SK-N-MC (cell line): ENCODE measurements around the gene FAM89B.

ENCODE experiments used
- DNase-seq: peaks from one replicate; pipeline ENCODE4 v3.0.0-alpha.2; 2011; ENCODE audit warnings: low read depth, low spot score
- H3K27ac ChIP-seq: fragments of 200-600 bp; sonication (generic); 2 replicates; pipeline ENCODE4 v1.5.1; 2016; ENCODE audit warnings: mixed run types
- H3K36me3 ChIP-seq: fragments of 200-600 bp; sonication (generic); 2 replicates; pipeline ENCODE4 v1.6.1; 2017; ENCODE audit warnings: antibody characterized with exemption, low read length, mixed read lengths; ENCODE audit not compliant: insufficient read depth
- H3K4me3 ChIP-seq: fragments of 200-600 bp; sonication (generic); 2 replicates; pipeline ENCODE4 v1.5.1; 2016
- H3K9ac ChIP-seq: fragments of 200-600 bp; sonication (generic); 2 replicates; pipeline ENCODE4 v1.8.0; 2017; ENCODE audit warnings: mixed run types, mixed read lengths; ENCODE audit not compliant: insufficient read length
- H3K9me3 ChIP-seq: fragments of 200-600 bp; sonication (generic); 2 replicates; pipeline ENCODE4 v1.6.1; 2017; ENCODE audit warnings: low read depth, mild to moderate bottlenecking, antibody characterized with exemption, low read length, moderate library complexity, mixed read lengths
- EZH2 ChIP-seq: fragments of 200-600 bp; sonication (generic); IDR thresholded peaks from one replicate; pipeline ENCODE4 v1.6.1; 2017; ENCODE audit warnings: antibody characterized with exemption
- FOXP2 ChIP-seq: optimal IDR thresholded peaks from 2 replicates; pipeline ENCODE3; 2011; ENCODE audit warnings: mild to moderate bottlenecking, moderate library complexity; ENCODE audit not compliant: insufficient read depth; ENCODE audit errors: extremely low read length, control extremely low read depth
- POLR2AphosphoS5 ChIP-seq: IDR thresholded peaks from 2 replicates; pipeline ENCODE4 v1.6.1; 2012; ENCODE audit warnings: mild to moderate bottlenecking, low read depth, low read length, borderline replicate concordance

Gene FAM89B

DNA sequence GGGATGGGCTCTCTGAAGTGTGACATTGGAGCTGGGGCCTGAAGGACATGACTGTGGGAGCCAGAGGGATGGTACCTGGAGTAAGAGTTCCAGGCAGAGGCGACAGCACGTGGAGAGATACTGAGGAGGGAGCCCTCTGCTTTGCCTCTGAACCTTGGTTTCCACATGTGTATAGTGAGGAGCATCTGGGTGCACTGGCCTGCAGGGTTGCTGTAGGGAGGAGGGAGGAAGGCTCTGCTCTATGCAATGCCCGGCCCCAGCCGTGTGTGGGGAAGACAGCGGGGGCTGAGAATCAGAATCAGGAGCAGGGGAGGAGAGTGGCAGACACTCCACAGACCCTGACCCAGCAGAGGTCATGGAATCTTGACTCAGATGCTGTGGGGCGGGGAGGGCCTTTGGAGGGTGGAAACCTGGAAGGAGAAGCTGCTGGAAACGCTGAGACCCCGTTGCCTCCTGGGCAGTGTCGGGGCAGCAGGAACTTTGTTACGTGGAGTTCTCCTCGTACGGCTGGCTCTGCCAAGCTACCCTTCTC, 43.5 kb upstream of the FAM89B start:
- Histone ChIP-seq H3K4me3 (no peak overlapping the region), H3K9me3 (no peaks in the 10 kb centered on the region), H3K27ac (no peak overlapping the region), H3K36me3 (peaks cover 8% of the 10 kb centered on the region; the same call in 1 of the 2 replicates), H3K9ac (no peak overlapping the region)
- no peak for TF ChIP-seq EZH2
- TF ChIP-seq FOXP2: no peak
- no peak for TF ChIP-seq POLR2AphosphoS5
- no peak for DNase-seq

DNA sequence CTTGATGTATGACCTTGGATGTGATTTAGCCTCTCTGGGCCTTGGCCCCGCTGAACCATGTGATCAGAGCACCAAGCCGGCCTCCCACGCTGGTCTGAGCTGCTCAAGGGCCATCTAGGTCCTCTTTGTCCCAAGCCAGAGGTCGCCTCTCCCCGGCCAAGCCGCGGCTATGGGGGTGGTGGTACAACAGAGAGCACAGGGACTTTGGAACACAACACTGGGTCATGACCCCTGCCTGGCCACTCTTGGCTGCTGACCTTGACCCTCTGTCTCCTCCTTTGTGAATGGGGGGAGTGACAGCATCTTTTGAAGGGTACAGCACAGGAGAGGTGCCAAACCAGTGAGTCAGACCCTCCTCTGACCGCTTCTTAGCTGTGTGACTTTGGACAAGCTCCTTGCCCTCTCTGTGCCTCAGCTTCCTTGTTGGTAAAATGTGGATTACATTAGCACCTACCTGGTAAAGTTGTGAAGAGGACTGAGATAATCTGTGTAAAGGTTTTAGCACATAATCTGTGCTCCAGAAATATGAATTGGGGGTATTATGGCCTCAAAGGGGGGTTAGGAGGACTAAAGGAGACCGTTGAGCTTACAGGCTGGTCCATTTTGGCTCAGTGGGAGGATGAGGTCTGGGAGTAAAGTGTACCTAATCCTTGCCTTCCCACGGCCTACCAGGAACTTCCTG, 42.7 kb upstream of the FAM89B start:
- H3K27ac ChIP-seq: no peak overlapping the region
- peaks cover 8% of the 10 kb centered on the region; the same call in 1 of the 2 replicates for H3K36me3 ChIP-seq
- H3K4me3 ChIP-seq: no peak overlapping the region
- TF ChIP-seq EZH2 (no peak), POLR2AphosphoS5 (no peak), FOXP2 (no peak)
- H3K9ac ChIP-seq: no peak overlapping the region
- H3K9me3 ChIP-seq: no peaks in the 10 kb centered on the region
- DNase-seq: no peak

DNA sequence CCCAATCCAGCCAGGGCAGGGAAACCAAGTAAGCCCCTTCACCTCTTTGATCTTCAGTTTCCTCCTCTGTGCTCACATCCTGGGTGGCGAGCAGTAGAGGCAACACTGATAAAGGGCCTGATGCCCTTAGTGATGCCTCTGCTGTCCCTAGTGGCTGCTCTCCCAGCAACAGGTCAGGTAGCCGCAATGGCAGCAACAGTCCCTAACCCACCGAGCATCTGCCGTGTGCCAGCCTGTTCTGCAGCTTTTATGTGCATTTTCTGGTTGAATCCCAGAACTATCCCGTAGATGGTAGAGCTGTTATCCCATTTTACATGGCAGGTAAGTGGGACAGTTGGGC, 42.2 kb upstream of the FAM89B start:
- no peaks in the 10 kb centered on the region for H3K9me3 ChIP-seq
- H3K9ac ChIP-seq: no peak overlapping the region
- TF ChIP-seq POLR2AphosphoS5 (no peak), EZH2 (no peak), FOXP2 (no peak)
- no peak for DNase-seq
- H3K4me3 ChIP-seq: no peak overlapping the region
- H3K36me3 ChIP-seq: peaks cover 8% of the 10 kb centered on the region; the same call in 1 of the 2 replicates
- H3K27ac ChIP-seq: no peak overlapping the region

DNA sequence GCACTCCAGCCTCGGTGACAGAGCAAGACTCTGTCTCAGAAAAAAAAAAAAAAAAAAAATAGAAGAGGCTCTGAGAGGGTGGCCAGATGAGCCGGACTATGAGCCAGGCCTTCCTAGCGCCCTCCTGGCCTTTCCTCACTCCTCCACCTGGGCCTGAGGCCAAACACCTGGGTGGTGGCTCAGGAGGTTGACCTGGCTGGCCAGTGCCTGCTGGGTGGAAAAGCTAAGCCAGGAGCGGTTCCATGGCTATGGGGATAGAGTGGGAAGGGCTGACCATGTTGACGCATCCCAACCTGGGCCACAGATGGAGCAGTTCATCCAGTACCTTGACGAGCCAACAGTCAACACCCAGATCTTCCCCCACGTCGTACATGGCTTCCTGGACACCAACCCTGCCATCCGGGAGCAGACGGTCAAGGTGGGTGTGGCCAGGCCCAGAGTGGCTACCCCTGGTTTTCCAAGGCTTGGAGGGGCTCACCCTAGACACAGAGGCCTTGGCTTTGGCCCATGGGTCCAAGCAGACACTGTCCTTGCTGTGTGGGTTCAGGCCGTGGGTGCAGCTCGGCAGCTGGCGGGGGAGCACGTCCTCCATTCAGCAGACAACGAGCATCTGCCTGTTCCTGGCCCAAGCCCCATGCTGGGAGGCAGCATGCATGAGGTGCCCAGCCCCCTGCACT, 39.8 kb upstream of the FAM89B start:
- no peak overlapping the region for H3K27ac ChIP-seq
- peaks cover 3% of the 10 kb centered on the region; the same call in 1 of the 2 replicates for H3K36me3 ChIP-seq
- no peaks in the 10 kb centered on the region for H3K9me3 ChIP-seq
- no peak overlapping the region for H3K4me3 ChIP-seq
- no peak for TF ChIP-seq POLR2AphosphoS5
- no peak for TF ChIP-seq EZH2
- no peak for TF ChIP-seq FOXP2
- DNase-seq: no peak
- no peak overlapping the region for H3K9ac ChIP-seq

DNA sequence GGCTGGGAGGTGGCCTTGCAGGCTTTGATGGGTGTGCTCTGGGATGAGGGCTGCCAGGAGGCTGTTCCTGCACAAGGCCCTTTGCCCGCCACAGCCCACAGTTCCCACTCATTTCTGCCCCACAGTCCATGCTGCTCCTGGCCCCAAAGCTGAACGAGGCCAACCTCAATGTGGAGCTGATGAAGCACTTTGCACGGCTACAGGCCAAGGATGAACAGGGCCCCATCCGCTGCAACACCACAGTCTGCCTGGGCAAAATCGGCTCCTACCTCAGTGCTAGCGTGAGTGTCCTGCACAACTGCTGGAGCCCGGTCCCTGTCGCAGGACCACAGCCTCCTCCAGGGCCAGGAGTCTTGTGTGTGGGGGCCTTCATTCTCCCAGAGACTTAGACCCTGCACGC, 37.2 kb upstream of the FAM89B start:
- peaks cover 3% of the 10 kb centered on the region; the same call in 1 of the 2 replicates for H3K36me3 ChIP-seq
- H3K9ac ChIP-seq: no peak overlapping the region
- TF ChIP-seq FOXP2 (no peak), POLR2AphosphoS5 (no peak), EZH2 (no peak)
- no peak for DNase-seq
- no peaks in the 10 kb centered on the region for H3K9me3 ChIP-seq
- no peak overlapping the region for H3K27ac ChIP-seq
- H3K4me3 ChIP-seq: no peak overlapping the region

DNA sequence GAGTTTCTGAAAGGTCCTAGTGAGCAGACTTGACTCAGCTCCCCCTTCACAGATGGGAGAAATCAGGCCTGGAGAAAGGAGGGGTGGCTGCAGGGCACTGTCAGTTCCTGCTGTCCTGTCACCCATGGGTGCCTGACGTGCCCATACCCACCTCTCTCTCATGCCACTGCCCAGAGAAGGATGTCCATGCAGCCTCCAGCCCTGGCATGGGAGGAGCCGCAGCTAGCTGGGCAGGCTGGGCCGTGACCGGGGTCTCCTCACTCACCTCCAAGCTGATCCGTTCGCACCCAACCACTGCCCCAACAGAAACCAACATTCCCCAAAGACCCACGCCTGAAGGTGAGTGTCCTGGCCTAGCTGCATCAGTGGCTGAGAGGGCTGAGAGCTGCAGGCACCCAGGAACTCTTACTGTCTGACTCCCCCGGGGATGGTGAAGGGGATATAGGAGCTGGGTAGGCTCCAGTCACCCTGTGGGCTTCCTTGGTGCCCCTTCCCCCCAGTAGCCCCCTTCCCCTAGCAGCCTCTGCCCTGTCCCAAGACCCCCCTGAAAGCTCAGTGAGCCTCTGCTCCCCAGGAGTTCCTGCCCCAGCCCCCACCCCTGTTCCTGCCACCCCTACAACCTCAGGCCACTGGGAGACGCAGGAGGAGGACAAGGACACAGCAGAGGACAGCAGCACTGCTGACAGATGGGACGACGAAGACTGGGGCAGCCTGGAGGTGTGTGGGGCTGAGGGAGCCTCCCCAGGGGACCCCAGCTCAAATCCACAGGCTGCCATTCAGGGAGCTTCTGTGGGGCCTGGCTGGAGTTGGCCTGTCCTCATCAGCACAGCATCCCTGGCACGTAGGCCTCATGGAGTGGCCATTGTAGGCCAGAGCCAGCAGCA, 35.7 kb upstream of the FAM89B start:
- H3K9me3 ChIP-seq: no peaks in the 10 kb centered on the region
- H3K36me3 ChIP-seq: peaks cover 3% of the 10 kb centered on the region; the same call in 1 of the 2 replicates
- DNase-seq: no peak
- TF ChIP-seq POLR2AphosphoS5: no peak; the same call in 1 of the 2 replicates
- TF ChIP-seq EZH2: no peak
- no peak for TF ChIP-seq FOXP2
- no peak overlapping the region for H3K27ac ChIP-seq
- no peak overlapping the region for H3K9ac ChIP-seq
- H3K4me3 ChIP-seq: no peak overlapping the region

DNA sequence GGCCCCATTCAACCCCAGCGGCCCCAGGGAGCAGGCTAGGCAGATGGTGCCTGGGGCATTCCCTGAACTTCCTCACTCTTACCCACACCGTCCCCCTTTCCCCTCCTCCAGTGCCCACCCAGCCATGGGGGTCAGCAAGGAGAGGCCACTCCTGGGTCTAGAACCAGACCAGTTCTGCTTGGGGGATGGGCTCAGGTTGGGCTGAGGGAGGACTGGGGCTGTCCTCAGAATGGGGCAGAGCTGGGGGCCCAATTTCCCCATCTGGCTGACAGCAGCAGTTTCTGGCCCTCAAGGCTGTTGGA, 35.1 kb upstream of the FAM89B start:
- H3K36me3 ChIP-seq: peaks cover 3% of the 10 kb centered on the region; the same call in 1 of the 2 replicates

More for the DNA sequence above, 35.1 kb upstream of the FAM89B start:
- DNase-seq: no peak
- no peak; the same call in 1 of the 2 replicates for TF ChIP-seq POLR2AphosphoS5
- TF ChIP-seq FOXP2: no peak
- TF ChIP-seq EZH2: no peak
- Histone ChIP-seq H3K4me3 (no peak overlapping the region), H3K9ac (no peak overlapping the region), H3K9me3 (no peaks in the 10 kb centered on the region), H3K27ac (no peak overlapping the region)
